ENCODE results near the gene SEC22A.

The SEC22A gene

GRCh38 chr3:123311201-123311600 is 109.5 kb downstream of the SEC22A start:
- H3K4me2 ChIP-seq (ENCODE audit: low read length) = no peak overlapping the region
- peaks cover 3% of the 10 kb centered on the region for H3K4me1 ChIP-seq
- H3K36me3 ChIP-seq (ENCODE audit: control insufficient read depth, insufficient read depth, low read length) = no peaks in the 10 kb centered on the region
- H3K79me2 ChIP-seq = no peaks in the 10 kb centered on the region
- H3K27me3 ChIP-seq (ENCODE audit: control insufficient read depth, insufficient read depth, low read length) = no peaks in the 10 kb centered on the region
- no peak overlapping the region for H3K9ac ChIP-seq
- H3K4me3 ChIP-seq (ENCODE audit: low read depth, low read length) = no peak overlapping the region
- no peak for TF ChIP-seq CTCF (IDR thresholded peaks at IDR 0.05)
- no peaks in the 10 kb centered on the region for H3K9me3 ChIP-seq (ENCODE audit: control insufficient read depth, low read length)
- H3K27ac ChIP-seq = no peak overlapping the region
- H2AFZ ChIP-seq = no peak overlapping the region

- no peaks in the 10 kb centered on the region for H3K79me2 ChIP-seq
- H3K36me3 ChIP-seq (ENCODE audit: control insufficient read depth, insufficient read depth, low read length) = no peaks in the 10 kb centered on the region
- no peaks in the 10 kb centered on the region for H3K27me3 ChIP-seq (ENCODE audit: control insufficient read depth, insufficient read depth, low read length)
- no peak for TF ChIP-seq CTCF (IDR thresholded peaks at IDR 0.05)
- no peak overlapping the region for H3K4me2 ChIP-seq (ENCODE audit: low read length)
- no peak overlapping the region for H3K4me3 ChIP-seq (ENCODE audit: low read depth, low read length)
- peaks cover 3% of the 10 kb centered on the region for H3K4me1 ChIP-seq
- H3K27ac ChIP-seq = no peak overlapping the region
- H3K9ac ChIP-seq = no peak overlapping the region
- no peak overlapping the region for H2AFZ ChIP-seq
- H3K9me3 ChIP-seq (ENCODE audit: control insufficient read depth, low read length) = no peaks in the 10 kb centered on the region
Observed at GRCh38 chr3:123312331-123313265, 110.9 kb downstream of the SEC22A start.

GRCh38 chr3:123313889-123314288 is 112.1 kb downstream of the SEC22A start:
- H3K4me1 ChIP-seq = peaks cover 3% of the 10 kb centered on the region
- no peak overlapping the region for H3K9ac ChIP-seq
- H3K36me3 ChIP-seq (ENCODE audit: control insufficient read depth, insufficient read depth, low read length) = no peaks in the 10 kb centered on the region
- no peak overlapping the region for H3K4me3 ChIP-seq (ENCODE audit: low read depth, low read length)
- H3K9me3 ChIP-seq (ENCODE audit: control insufficient read depth, low read length) = no peaks in the 10 kb centered on the region
- H3K27ac ChIP-seq = no peak overlapping the region
- H2AFZ ChIP-seq = peak overlapping the region; percentile 40
- H3K27me3 ChIP-seq (ENCODE audit: control insufficient read depth, insufficient read depth, low read length) = no peaks in the 10 kb centered on the region
- no peak for TF ChIP-seq CTCF (IDR thresholded peaks at IDR 0.05)
- no peak overlapping the region for H3K4me2 ChIP-seq (ENCODE audit: low read length)
- H3K79me2 ChIP-seq = no peaks in the 10 kb centered on the region

- Histone ChIP-seq H3K79me2 (no peaks in the 10 kb centered on the region), H3K9ac (no peak overlapping the region), H3K27me3 (ENCODE audit: control insufficient read depth, insufficient read depth, low read length) (no peaks in the 10 kb centered on the region), H3K27ac (no peak overlapping the region), H3K4me2 (ENCODE audit: low read length) (no peak overlapping the region), H3K9me3 (ENCODE audit: control insufficient read depth, low read length) (no peaks in the 10 kb centered on the region), H3K4me1 (peaks cover 3% of the 10 kb centered on the region), H3K36me3 (ENCODE audit: control insufficient read depth, insufficient read depth, low read length) (no peaks in the 10 kb centered on the region), H3K4me3 (ENCODE audit: low read depth, low read length) (no peak overlapping the region), H2AFZ (peak overlapping the region; percentile 40)
- TF ChIP-seq CTCF (IDR thresholded peaks at IDR 0.05) = no peak
Observed at GRCh38 chr3:123314359-123315270, 112.9 kb downstream of the SEC22A start.
